H9 (cell line): ENCODE measurements around the gene JARID2. TPM values are rescaled to one million over a fixed set of nuclear protein-coding genes. Genes with fewer than 3 reads are reported as not detected.
A peak's percentile ranks its signal among the peaks of the same experiment; 100 is the strongest.

Source experiments
- DNase-seq: peaks from one replicate; pipeline ENCODE4 v3.0.0-alpha.2; 2017
- H2AFZ ChIP-seq: one replicate; pipeline ENCODE4 v1.6.1; 2013; ENCODE audit warnings: mild to moderate bottlenecking, low read length, control low read depth, moderate library complexity
- H2AK5ac ChIP-seq: 2 replicates; pipeline ENCODE4 v1.6.1; 2013; ENCODE audit warnings: low read length, control low read depth, mixed read lengths; ENCODE audit not compliant: insufficient read length
- H2BK120ac ChIP-seq: one replicate; pipeline ENCODE4 v1.6.1; 2013; ENCODE audit warnings: low read depth, mild to moderate bottlenecking, low read length, control low read depth, inconsistent platforms; ENCODE audit not compliant: poor library complexity, severe bottlenecking
- H2BK12ac ChIP-seq: 2 replicates; pipeline ENCODE4 v1.6.1; 2013; ENCODE audit warnings: low read length, control low read depth, mixed read lengths, low read depth; ENCODE audit not compliant: insufficient read length
- H2BK15ac ChIP-seq: 2 replicates; pipeline ENCODE4 v1.6.1; 2013; ENCODE audit warnings: low read depth, low read length, control low read depth
- H2BK20ac ChIP-seq: one replicate; pipeline ENCODE4 v1.6.1; 2013; ENCODE audit warnings: low read depth, mild to moderate bottlenecking, low read length, control low read depth, inconsistent platforms; ENCODE audit not compliant: poor library complexity, severe bottlenecking
- H2BK5ac ChIP-seq: 2 replicates; pipeline ENCODE4 v1.6.1; 2013; ENCODE audit warnings: low read length, control low read depth, mixed read lengths; ENCODE audit not compliant: insufficient read length
- H3K14ac ChIP-seq: 2 replicates; pipeline ENCODE4 v1.6.1; 2013; ENCODE audit warnings: low read length, control low read depth; ENCODE audit not compliant: insufficient read depth
- H3K18ac ChIP-seq: 2 replicates; pipeline ENCODE4 v1.6.1; 2013; ENCODE audit warnings: low read depth, mild to moderate bottlenecking, mixed read lengths, low read length, control low read depth; ENCODE audit not compliant: insufficient read length
- H3K23ac ChIP-seq: 2 replicates; pipeline ENCODE4 v1.6.1; 2013; ENCODE audit warnings: low read length, control low read depth, mixed read lengths, low read depth; ENCODE audit not compliant: insufficient read length
- H3K23me2 ChIP-seq: 2 replicates; pipeline ENCODE4 v1.6.1; 2013; ENCODE audit warnings: low read depth, mild to moderate bottlenecking, mixed read lengths, low read length, control low read depth; ENCODE audit not compliant: insufficient read length, poor library complexity, severe bottlenecking
- H3K27ac ChIP-seq: 2 replicates; pipeline ENCODE4 v1.5.1; 2013; ENCODE audit warnings: low read length, control low read depth, mixed read lengths, low read depth; ENCODE audit not compliant: insufficient read length
- H3K27me3 ChIP-seq: 2 replicates; pipeline ENCODE4 v1.6.1; 2013; ENCODE audit warnings: low read length, control low read depth, inconsistent platforms; ENCODE audit not compliant: insufficient read depth
- H3K4ac ChIP-seq: 2 replicates; pipeline ENCODE4 v1.6.1; 2013; ENCODE audit warnings: low read depth, mild to moderate bottlenecking, control low read depth, inconsistent platforms, low read length, moderate library complexity
- H3K4me1 ChIP-seq: 2 replicates; pipeline ENCODE4 v1.6.1; 2013; ENCODE audit warnings: low read length, control low read depth, inconsistent platforms; ENCODE audit not compliant: insufficient read depth
- H3K4me2 ChIP-seq: 2 replicates; pipeline ENCODE4 v1.6.1; 2013; ENCODE audit warnings: low read length, control low read depth, mixed read lengths; ENCODE audit not compliant: insufficient read length, insufficient read depth
- H3K56ac ChIP-seq: 2 replicates; pipeline ENCODE4 v1.6.1; 2013; ENCODE audit warnings: low read depth, mild to moderate bottlenecking, mixed read lengths, low read length, control low read depth; ENCODE audit not compliant: insufficient read length
- H3K79me1 ChIP-seq: 2 replicates; pipeline ENCODE4 v1.6.1; 2013; ENCODE audit warnings: low read depth, mild to moderate bottlenecking, moderate library complexity, low read length, control low read depth, inconsistent platforms; ENCODE audit not compliant: insufficient read depth, poor library complexity, severe bottlenecking
- H3K79me2 ChIP-seq: 2 replicates; pipeline ENCODE4 v1.6.1; 2013; ENCODE audit warnings: low read length, control low read depth, inconsistent platforms; ENCODE audit not compliant: insufficient read depth
- H3K9ac ChIP-seq: 2 replicates; pipeline ENCODE4 v1.6.1; 2013; ENCODE audit warnings: low read length, control low read depth, mixed read lengths; ENCODE audit not compliant: insufficient read length; ENCODE audit errors: extremely low read depth
- H3K9me3 ChIP-seq: one replicate; pipeline ENCODE4 v1.6.1; 2013; ENCODE audit warnings: low read depth, low read length, inconsistent platforms; ENCODE audit not compliant: control insufficient read depth
- H3T11ph ChIP-seq: one replicate; pipeline ENCODE4 v1.6.1; 2013; ENCODE audit warnings: mild to moderate bottlenecking, low read length, control low read depth, inconsistent platforms
- H4K20me1 ChIP-seq: one replicate; pipeline ENCODE4 v1.6.1; 2013; ENCODE audit not compliant: control insufficient read depth, insufficient read length, insufficient read depth
- H4K5ac ChIP-seq: 2 replicates; pipeline ENCODE4 v1.6.1; 2013; ENCODE audit warnings: low read depth, mild to moderate bottlenecking, mixed read lengths, low read length, control low read depth; ENCODE audit not compliant: insufficient read length
- H4K8ac ChIP-seq: replicated peaks from 2 replicates; pipeline ENCODE4 v1.6.1; 2013; ENCODE audit warnings: low read length, control low read depth, mixed read lengths, low read depth; ENCODE audit not compliant: insufficient read length
- H4K91ac ChIP-seq: 2 replicates; pipeline ENCODE4 v1.6.1; 2013; ENCODE audit warnings: low read depth, mild to moderate bottlenecking, moderate library complexity, mixed read lengths, low read length, control low read depth; ENCODE audit not compliant: insufficient read length
- H3K27ac Mint-ChIP-seq, 3 experiments: 2 replicates in 2 of 3; 3 replicates in 1 of 3; pipeline ENCODE4 v1.8.0; 2020 to 2021; ENCODE audit warnings: mixed read lengths in 3 of 3, mild to moderate bottlenecking in 1 of 3, moderate library complexity in 1 of 3
- H3K27me3 Mint-ChIP-seq: 2 replicates; pipeline ENCODE4 v1.8.0; 2021; ENCODE audit warnings: low read depth, mild to moderate bottlenecking, moderate library complexity, mixed read lengths
- H3K36me3 Mint-ChIP-seq, 3 experiments: 2 replicates in 2 of 3; 3 replicates in 1 of 3; pipeline ENCODE4 v1.8.0; 2020 to 2021; ENCODE audit warnings: low read depth in 3 of 3, mixed read lengths in 3 of 3; ENCODE audit not compliant: insufficient read depth in 1 of 3
- H3K4me1 Mint-ChIP-seq, 2 experiments: 2 replicates each; pipeline ENCODE4 v1.8.0; 2020; ENCODE audit warnings: mixed read lengths in 2 of 2
- H3K4me3 Mint-ChIP-seq, 2 experiments: 2 replicates in 1 of 2; 3 replicates in 1 of 2; pipeline ENCODE4 v1.8.0; 2020 to 2021; ENCODE audit warnings: mild to moderate bottlenecking in 2 of 2, mixed read lengths in 2 of 2, moderate library complexity in 1 of 2
- H3K9me3 Mint-ChIP-seq, 2 experiments: 2 replicates in 1 of 2; 3 replicates in 1 of 2; pipeline ENCODE4 v1.8.0; 2020; ENCODE audit warnings: mild to moderate bottlenecking in 2 of 2, mixed read lengths in 2 of 2, moderate library complexity in 1 of 2
- CTCF ChIP-seq: fragments of 200-600 bp; sonication (generic); conservative IDR thresholded peaks from 3 replicates; pipeline ENCODE4 v1.8.0; 2021; ENCODE audit warnings: antibody characterized with exemption, mild to moderate bottlenecking
- WGBS: extraction: QIAGEN DNeasy Blood & Tissue Kit; methylation state at CpG from one replicate; pipeline ENCODE4 v1.1.7; 2013; ENCODE audit warnings: missing lambda C conversion rate, low lambda C conversion rate, mixed read lengths; ENCODE audit not compliant: insufficient read length; ENCODE audit errors: extremely low coverage; 5-methylcytosine and 5-hydroxymethylcytosine counted together
- total RNA-seq: library from RNA; stranded (reverse); gene quantifications from 2 replicates; pipeline ENCODE4 v1.2.1, GENCODE V29; 2021

The JARID2 gene
- total RNA-seq, 1 experiment from 2014 or later = 174 TPM

- Histone ChIP-seq H3K56ac (no peak overlapping the region), H3K9ac (no peak overlapping the region), H3K23ac (no peak overlapping the region), H3K18ac (no peak overlapping the region), H2BK5ac (no peak overlapping the region), H2AK5ac (no peak overlapping the region), H3T11ph (no peak overlapping the region), H3K9me3 (no peaks in the 10 kb centered on the region), H3K23me2 (no peaks in the 10 kb centered on the region), H2BK15ac (no peak overlapping the region), H3K4me2 (no peak overlapping the region), H3K27me3 (no peaks in the 10 kb centered on the region), H2BK12ac (no peak overlapping the region), H4K20me1 (no peaks in the 10 kb centered on the region), H3K14ac (no peak overlapping the region), H2AFZ (no peak overlapping the region), H3K79me1 (no peaks in the 10 kb centered on the region), H3K4me1 (peaks cover 5% of the 10 kb centered on the region; the same call in 1 of the 2 replicates), H4K5ac (no peak overlapping the region), H4K91ac (no peak overlapping the region), H3K79me2 (no peaks in the 10 kb centered on the region), H2BK120ac (no peak overlapping the region), H2BK20ac (no peak overlapping the region), H3K27ac (peak overlapping the region; percentile 77), H4K8ac (no peak overlapping the region), H3K4ac (no peak overlapping the region)
- WGBS = no CpG with 5 or more reads among the region's 2 CpGs
- peaks cover 47 to 59% of the 10 kb centered on the region in 2 experiments for H3K4me1 Mint-ChIP-seq
- TF ChIP-seq CTCF = no peak
- H3K4me3 Mint-ChIP-seq = no peak overlapping the region
- no peaks in the 10 kb centered on the region for H3K27me3 Mint-ChIP-seq
- no peak for DNase-seq
- H3K36me3 Mint-ChIP-seq = peaks cover 0 to 9% (median 2%) of the 10 kb centered on the region in 3 experiments; a peak in 3 of 7 replicates
- peaks cover 2 to 5% of the 10 kb centered on the region in 2 experiments; a peak in 2 of 5 replicates for H3K9me3 Mint-ChIP-seq
- H3K27ac Mint-ChIP-seq = peak overlapping the region in 2 of 3 experiments; percentile 88 to 99; a peak in 4 of 7 replicates
These were observed 39.0 kb upstream of the JARID2 start for GRCh38 chr6:15206887-15207286.
